ENCODE measurements around the gene KLRB1. TPM values are rescaled to one million over a fixed set of nuclear protein-coding genes. Genes with fewer than 3 reads are reported as not detected.

Gene KLRB1
- total RNA-seq, 1 experiment from 2014 or later = not detected

DNA sequence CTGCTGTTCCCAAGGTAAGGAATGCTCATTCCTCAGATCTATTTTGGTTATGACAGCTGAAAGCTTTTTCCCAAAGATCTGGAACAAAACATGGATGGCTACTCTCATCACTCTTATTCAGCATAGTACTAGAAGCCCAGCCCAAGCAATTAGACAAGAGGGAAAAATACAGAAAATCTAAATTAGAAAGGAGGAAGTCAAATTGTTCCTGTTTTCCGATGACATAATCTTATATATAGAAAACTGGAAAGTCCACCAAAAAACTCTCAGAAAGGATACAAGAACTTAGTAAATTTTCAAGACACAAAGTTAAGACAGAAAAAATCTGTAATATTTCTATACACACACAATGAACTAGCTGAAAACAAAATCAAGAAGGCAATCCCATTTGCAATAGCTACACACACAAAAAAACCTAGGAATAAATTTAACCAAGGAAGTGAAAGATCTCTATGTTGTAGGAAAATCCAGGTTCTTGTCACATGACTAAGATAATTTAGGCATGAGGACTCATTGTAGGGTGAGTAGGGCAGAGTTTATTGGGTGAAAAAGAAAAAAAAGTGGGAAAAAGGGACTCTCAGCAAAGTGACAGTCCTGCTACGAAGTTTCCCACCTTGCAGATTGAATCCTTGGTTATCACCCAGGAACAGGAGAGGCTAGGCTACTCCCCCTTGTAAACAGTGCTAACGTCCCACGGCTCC, 28.6 kb upstream of the KLRB1 start:
- CTCF ChIA-PET = interaction anchor here (2.0 kb wide), 1 partner anchor 72 kb away, joined by 8 read pairs; no protein-coding TSS in a partner anchor
- intact Hi-C loops (cut with micrococcal nuclease) = no loop called here
- H3K36me3 ChIP-seq (ENCODE audit: control insufficient read depth in 1 of 2, insufficient read depth in 2 of 2, low read length in 2 of 2) = no peaks in the 10 kb centered on the region

GRCh38 chr12:9634969-9635754, 27.4 kb upstream of the KLRB1 start:
- CTCF ChIA-PET = interaction anchor here (2.0 kb wide), 2 partner anchors 73 to 82 kb away, joined by 5 to 8 read pairs; no protein-coding TSS in a partner anchor
- no peak overlapping the region for H2AFZ ChIP-seq (ENCODE audit: low read depth, low read length, poor library complexity, severe bottlenecking)
- H3K9me2 ChIP-seq (ENCODE audit: insufficient read depth) = no peaks in the 10 kb centered on the region
- ATAC-seq (no peak), DNase-seq (ENCODE audit: low read depth, low spot score) (no peak)
- no peaks in the 10 kb centered on the region for H3K9me3 ChIP-seq (ENCODE audit: control insufficient read depth in 1 of 2, insufficient read depth in 1 of 2, low read depth in 1 of 2, low read length in 2 of 2)
- no peaks in the 10 kb centered on the region for H3K36me3 ChIP-seq (ENCODE audit: control insufficient read depth in 1 of 2, insufficient read depth in 2 of 2, low read length in 2 of 2)
- RAD21 ChIA-PET (ENCODE audit: low non-redundant PET in 1 of 2, low total read pairs in 2 of 2, uncharacterized antibody in 2 of 2, unreplicated experiment in 2 of 2) = no interaction called here
- no peak overlapping the region for H3K4me3 ChIP-seq (replicated peaks in 1 of 2; ENCODE audit: low read depth in 1 of 2, low read length in 2 of 2)
- POLR2A ChIA-PET = interaction anchor here (1.0 kb wide), 1 partner anchor 73 kb away, joined by 3 read pairs; no protein-coding TSS in a partner anchor
- H3K79me2 ChIP-seq (ENCODE audit: insufficient read depth, low read length) = no peaks in the 10 kb centered on the region
- H3K27ac ChIP-seq (ENCODE audit: low read depth, low read length) = no peak overlapping the region
- no TSS peak for BruUV-seq (replicated peaks)
- no peaks in the 10 kb centered on the region for H4K20me1 ChIP-seq (ENCODE audit: insufficient read depth)
- intact Hi-C loops (cut with micrococcal nuclease) = loop anchor here (1.0 to 5.0 kb wide), 2 partner anchors 73 to 303 kb away; no protein-coding TSS in a partner anchor
- no peak overlapping the region for H3K4me2 ChIP-seq (ENCODE audit: low read length)
- TF ChIP-seq TCF7L2 (IDR thresholded peaks at IDR 0.05; ENCODE audit: borderline replicate concordance, extremely low read depth, insufficient read depth, insufficient read length) = no peak
- TF ChIP-seq CTCF (IDR thresholded peaks at IDR 0.05 in 2 of 3, conservative IDR thresholded peaks at IDR 0.05 in 1 of 3; ENCODE audit: borderline replicate concordance in 1 of 3, insufficient read depth in 1 of 3, low read depth in 2 of 3, low read length in 2 of 3) = no peak
- TF ChIP-seq, protein P1, sequence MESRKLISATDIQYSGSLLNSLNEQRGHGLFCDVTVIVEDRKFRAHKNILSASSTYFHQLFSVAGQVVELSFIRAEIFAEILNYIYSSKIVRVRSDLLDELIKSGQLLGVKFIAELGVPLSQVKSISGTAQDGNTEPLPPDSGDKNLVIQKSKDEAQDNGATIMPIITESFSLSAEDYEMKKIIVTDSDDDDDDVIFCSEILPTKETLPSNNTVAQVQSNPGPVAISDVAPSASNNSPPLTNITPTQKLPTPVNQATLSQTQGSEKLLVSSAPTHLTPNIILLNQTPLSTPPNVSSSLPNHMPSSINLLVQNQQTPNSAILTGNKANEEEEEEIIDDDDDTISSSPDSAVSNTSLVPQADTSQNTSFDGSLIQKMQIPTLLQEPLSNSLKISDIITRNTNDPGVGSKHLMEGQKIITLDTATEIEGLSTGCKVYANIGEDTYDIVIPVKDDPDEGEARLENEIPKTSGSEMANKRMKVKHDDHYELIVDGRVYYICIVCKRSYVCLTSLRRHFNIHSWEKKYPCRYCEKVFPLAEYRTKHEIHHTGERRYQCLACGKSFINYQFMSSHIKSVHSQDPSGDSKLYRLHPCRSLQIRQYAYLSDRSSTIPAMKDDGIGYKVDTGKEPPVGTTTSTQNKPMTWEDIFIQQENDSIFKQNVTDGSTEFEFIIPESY (IDR thresholded peaks at IDR 0.05; ENCODE audit: extremely low read depth, insufficient replicate concordance, low read length) = no peak
- TF ChIP-seq SRF (IDR thresholded peaks at IDR 0.05; ENCODE audit: low read depth) = no peak
- TF ChIP-seq POLR2AphosphoS5 (IDR thresholded peaks at IDR 0.05; ENCODE audit: low read depth, low read length) = no peak
- TF ChIP-seq, protein P2, sequence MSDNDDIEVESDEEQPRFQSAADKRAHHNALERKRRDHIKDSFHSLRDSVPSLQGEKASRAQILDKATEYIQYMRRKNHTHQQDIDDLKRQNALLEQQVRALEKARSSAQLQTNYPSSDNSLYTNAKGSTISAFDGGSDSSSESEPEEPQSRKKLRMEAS (IDR thresholded peaks at IDR 0.05) = no peak
- TF ChIP-seq JUND (IDR thresholded peaks at IDR 0.05) = no peak
- no peak for TF ChIP-seq EZH2 (IDR thresholded peaks at IDR 0.05)
- TF ChIP-seq POLR2A (IDR thresholded peaks at IDR 0.05; ENCODE audit: borderline replicate concordance, extremely low read depth, insufficient read depth, insufficient read length) = no peak
- TF ChIP-seq ELF1 (IDR thresholded peaks at IDR 0.05; ENCODE audit: borderline replicate concordance, low read depth) = no peak
- no peak for TF ChIP-seq CEBPB (IDR thresholded peaks at IDR 0.05; ENCODE audit: low read depth)
- no peak overlapping the region for H3K9ac ChIP-seq (ENCODE audit: low read length)
- no peaks in the 10 kb centered on the region for H3K4me1 ChIP-seq (ENCODE audit: control insufficient read depth in 1 of 2, insufficient read depth in 2 of 2, low read length in 2 of 2)
- no peaks in the 10 kb centered on the region for H3K27me3 ChIP-seq (ENCODE audit: insufficient read depth, low read length)

More for the DNA sequence above, 28.6 kb upstream of the KLRB1 start:
- BruUV-seq (replicated peaks) = no TSS peak
- H3K9me2 ChIP-seq (ENCODE audit: insufficient read depth) = no peaks in the 10 kb centered on the region
- no peak overlapping the region for H3K4me3 ChIP-seq (replicated peaks in 1 of 2; ENCODE audit: low read depth in 1 of 2, low read length in 2 of 2)
- no peak for DNase-seq (ENCODE audit: low read depth, low spot score)
- POLR2A ChIA-PET = no interaction called here
- TF ChIP-seq RAD21 (IDR thresholded peaks at IDR 0.05; ENCODE audit: low read depth) = no peak
- no peak for TF ChIP-seq CBX3 (IDR thresholded peaks at IDR 0.05; ENCODE audit: low read depth)
- H3K79me2 ChIP-seq (ENCODE audit: insufficient read depth, low read length) = no peaks in the 10 kb centered on the region
- no peak overlapping the region for H3K4me2 ChIP-seq (ENCODE audit: low read length)
- H3K9me3 ChIP-seq (ENCODE audit: control insufficient read depth in 1 of 2, insufficient read depth in 1 of 2, low read depth in 1 of 2, low read length in 2 of 2) = no peaks in the 10 kb centered on the region
- no peaks in the 10 kb centered on the region for H3K4me1 ChIP-seq (ENCODE audit: control insufficient read depth in 1 of 2, insufficient read depth in 2 of 2, low read length in 2 of 2)
- H3K27me3 ChIP-seq (ENCODE audit: insufficient read depth, low read length) = no peaks in the 10 kb centered on the region
- H4K20me1 ChIP-seq (ENCODE audit: insufficient read depth) = no peaks in the 10 kb centered on the region
- no peak overlapping the region for H2AFZ ChIP-seq (ENCODE audit: low read depth, low read length, poor library complexity, severe bottlenecking)
- H3K27ac ChIP-seq (ENCODE audit: low read depth, low read length) = no peak overlapping the region
- H3K9ac ChIP-seq (ENCODE audit: low read length) = no peak overlapping the region
- RAD21 ChIA-PET (ENCODE audit: low non-redundant PET in 1 of 2, low total read pairs in 2 of 2, uncharacterized antibody in 2 of 2, unreplicated experiment in 2 of 2) = no interaction called here
- ATAC-seq = no peak

All from HCT116 (cell line).